Natural killer cell (primary cell): ENCODE results near the gene FFAR1. TPM values are rescaled to one million over a fixed set of nuclear protein-coding genes. Genes with fewer than 3 reads are reported as not detected.

ENCODE experiments used
- ATAC-seq, 3 donors: fragments of 150-1000 bp in 2 of 3; fragments of 200-7000 bp in 1 of 3; cut with Tn5 transposase; 1 replicate in 1 of 3; 2 replicates in 2 of 3; pipeline ENCODE4 v1.10.0; 2021; ENCODE audit warnings: mild to moderate bottlenecking in 2 of 3, moderate library complexity in 2 of 3
- DNase-seq, 2 donors: peaks; one replicate each; pipeline versions ENCODE4 v3.0.0 to v3.0.0-alpha.2; 2013 to 2021; ENCODE audit warnings: mixed read lengths in 1 of 2
- H3K27ac ChIP-seq: one replicate; pipeline ENCODE4 v1.5.1; 2013; ENCODE audit warnings: mild to moderate bottlenecking, low read length
- H3K27me3 ChIP-seq: one replicate; pipeline ENCODE4 v1.6.1; 2013; ENCODE audit warnings: low read length; ENCODE audit not compliant: control insufficient read depth, insufficient read depth
- H3K36me3 ChIP-seq: one replicate; pipeline ENCODE4 v1.6.1; 2013; ENCODE audit warnings: low read length; ENCODE audit not compliant: control insufficient read depth, insufficient read depth
- H3K4me1 ChIP-seq: one replicate; pipeline ENCODE4 v1.6.1; 2013; ENCODE audit warnings: low read length; ENCODE audit not compliant: control insufficient read depth, insufficient read depth
- H3K4me3 ChIP-seq: one replicate; pipeline ENCODE4 v1.5.1; 2013; ENCODE audit warnings: low read length
- H3K9me3 ChIP-seq: one replicate; pipeline ENCODE4 v1.6.1; 2013; ENCODE audit warnings: low read length; ENCODE audit not compliant: control insufficient read depth, insufficient read depth
- H3K27ac Mint-ChIP-seq, 2 donors: one replicate each; pipeline ENCODE4 v1.8.0; 2022; ENCODE audit warnings: mild to moderate bottlenecking in 2 of 2, mixed read lengths in 2 of 2, moderate library complexity in 1 of 2
- H3K27me3 Mint-ChIP-seq, 2 donors: one replicate each; pipeline ENCODE4 v1.8.0; 2022; ENCODE audit warnings: low read depth in 2 of 2, mixed read lengths in 2 of 2
- H3K36me3 Mint-ChIP-seq: one replicate; pipeline ENCODE4 v1.8.0; 2022; ENCODE audit warnings: mixed read lengths
- H3K4me1 Mint-ChIP-seq, 2 donors: one replicate each; pipeline ENCODE4 v1.8.0; 2022; ENCODE audit warnings: mixed read lengths in 2 of 2
- H3K4me3 Mint-ChIP-seq: one replicate; pipeline ENCODE4 v1.8.0; 2022; ENCODE audit warnings: mild to moderate bottlenecking, moderate library complexity, mixed read lengths
- H3K9me3 Mint-ChIP-seq, 2 donors: one replicate each; pipeline ENCODE4 v1.8.0; 2022; ENCODE audit warnings: mixed read lengths in 2 of 2
- CTCF ChIP-seq: fragments of 200-600 bp; IDR thresholded peaks from one replicate; pipeline ENCODE4 v1.8.0; 2022; ENCODE audit warnings: antibody characterized with exemption
- WGBS: methylation state at CpG from one replicate; pipeline ENCODE4 v1.1.7; 2013; ENCODE audit warnings: missing lambda C conversion rate; ENCODE audit not compliant: insufficient coverage; 5-methylcytosine and 5-hydroxymethylcytosine counted together
- intact Hi-C: fragments of 100-400 bp; cut with micrococcal nuclease; formaldehyde crosslinking; loops from one replicate; pipeline ENCODE4 v1.14.2; 2022
- total RNA-seq, 4 donors: library from RNA; stranded (reverse); fragments of 120-200 nt in 1 of 4; gene quantifications; one replicate each; pipeline versions ENCODE4 v1.2.3 to v1.2.4, GENCODE V29; 2013 to 2022

Gene FFAR1
- total RNA-seq, 3 donors from 2014 or later (not counting 1 experiment from before 2014, with no cell fraction given), result 0.30 to 0.47 TPM; not detected in 1

GRCh38 chr19:35306473-35307246 lies 41.0 kb upstream of the FFAR1 start:
- 94% methylated on average over 20 of the region's 20 CpGs for WGBS
- no peak overlapping the region for H3K4me3 Mint-ChIP-seq
- H3K36me3 Mint-ChIP-seq, result no peaks in the 10 kb centered on the region
- Histone ChIP-seq H3K27ac (no peak overlapping the region), H3K4me1 (no peaks in the 10 kb centered on the region), H3K36me3 (no peaks in the 10 kb centered on the region), H3K4me3 (no peak overlapping the region), H3K9me3 (no peaks in the 10 kb centered on the region), H3K27me3 (no peaks in the 10 kb centered on the region)
- no peaks in the 10 kb centered on the region for H3K9me3 Mint-ChIP-seq
- ATAC-seq, result no peak
- TF ChIP-seq CTCF, result no peak
- no peak for DNase-seq
- intact Hi-C loops, result no loop called here
- no peaks in the 10 kb centered on the region for H3K4me1 Mint-ChIP-seq
- peaks cover 0 to 2% of the 10 kb centered on the region in 2 donors for H3K27me3 Mint-ChIP-seq
- no peak overlapping the region for H3K27ac Mint-ChIP-seq

- H3K4me3 Mint-ChIP-seq, result no peak overlapping the region
- Histone ChIP-seq H3K4me1 (peaks cover under 1% of the 10 kb centered on the region), H3K9me3 (no peaks in the 10 kb centered on the region), H3K27me3 (no peaks in the 10 kb centered on the region), H3K36me3 (no peaks in the 10 kb centered on the region), H3K4me3 (no peak overlapping the region), H3K27ac (no peak overlapping the region)
- no peaks in the 10 kb centered on the region for H3K4me1 Mint-ChIP-seq
- peaks cover 0 to 2% of the 10 kb centered on the region in 2 donors for H3K27me3 Mint-ChIP-seq
- no peaks in the 10 kb centered on the region for H3K36me3 Mint-ChIP-seq
- TF ChIP-seq CTCF, result no peak
- no peaks in the 10 kb centered on the region for H3K9me3 Mint-ChIP-seq
- intact Hi-C loops, result no loop called here
- 81% methylated on average over 10 of the region's 10 CpGs for WGBS
- no peak overlapping the region for H3K27ac Mint-ChIP-seq
- DNase-seq (no peak), ATAC-seq (no peak)
Measured at GRCh38 chr19:35307931-35308330, 39.8 kb upstream of the FFAR1 start.

GRCh38 chr19:35308910-35309309 lies 38.8 kb upstream of the FFAR1 start:
- no peaks in the 10 kb centered on the region for H3K4me1 Mint-ChIP-seq
- no peaks in the 10 kb centered on the region for H3K27me3 ChIP-seq
- H3K27ac ChIP-seq, result no peak overlapping the region
- peaks cover 0 to 5% of the 10 kb centered on the region in 2 donors for H3K27me3 Mint-ChIP-seq
- TF ChIP-seq CTCF, result no peak
- no peaks in the 10 kb centered on the region for H3K9me3 ChIP-seq
- intact Hi-C loops, result no loop called here
- no peak overlapping the region for H3K27ac Mint-ChIP-seq
- H3K9me3 Mint-ChIP-seq, result no peaks in the 10 kb centered on the region
- ATAC-seq (no peak), DNase-seq (no peak)
- H3K4me3 Mint-ChIP-seq, result no peak overlapping the region
- WGBS, result 88% methylated on average over 7 of the region's 7 CpGs
- no peaks in the 10 kb centered on the region for H3K36me3 ChIP-seq
- no peaks in the 10 kb centered on the region for H3K36me3 Mint-ChIP-seq
- peaks cover 9% of the 10 kb centered on the region for H3K4me1 ChIP-seq
- no peak overlapping the region for H3K4me3 ChIP-seq
